Liver (tissue), 9 donors: ENCODE results near the gene RPGRIP1. TPM values are rescaled to one million over a fixed set of nuclear protein-coding genes. Genes with fewer than 3 reads are reported as not detected.
A peak's percentile ranks its signal among the peaks of the same experiment; 100 is the strongest.
"Not testable (repeated sequence)": the region's sequence is repeated elsewhere in the genome, so short reads cannot be mapped to it uniquely, and the experiment has no call there.

ENCODE experiments used
- DNase-seq: peaks from one replicate; pipeline ENCODE4 v3.0.0-alpha.2; 2017; ENCODE audit warnings: low spot score
- H3K27ac ChIP-seq, 2 donors: one replicate each; pipeline ENCODE4 v1.7.0; 2013; ENCODE audit warnings: inconsistent platforms in 2 of 2, low read length in 2 of 2, control low read depth in 1 of 2, low read depth in 1 of 2, mild to moderate bottlenecking in 1 of 2
- H3K27me3 ChIP-seq, 4 donors: one replicate each; pipeline versions ENCODE4 v1.6.1 to v1.7.0; 2013; ENCODE audit warnings: low read length in 3 of 4, inconsistent platforms in 1 of 4, mild to moderate bottlenecking in 1 of 4, moderate library complexity in 1 of 4; ENCODE audit not compliant: control insufficient read depth in 4 of 4, insufficient read depth in 4 of 4
- H3K36me3 ChIP-seq, 4 donors: one replicate each; pipeline versions ENCODE4 v1.6.1 to v1.7.0; 2013; ENCODE audit warnings: low read length in 3 of 4, mild to moderate bottlenecking in 3 of 4, low read depth in 1 of 4, moderate library complexity in 1 of 4; ENCODE audit not compliant: control insufficient read depth in 4 of 4, insufficient read depth in 3 of 4
- H3K4me1 ChIP-seq, 4 donors: one replicate each; pipeline versions ENCODE4 v1.6.1 to v1.7.0; 2013; ENCODE audit warnings: low read length in 3 of 4, mild to moderate bottlenecking in 3 of 4, moderate library complexity in 1 of 4; ENCODE audit not compliant: control insufficient read depth in 4 of 4, insufficient read depth in 4 of 4
- H3K4me3 ChIP-seq, 3 donors: one replicate each; pipeline versions ENCODE4 v1.6.1 to v1.7.0; 2013; ENCODE audit warnings: low read length in 3 of 3, control low read depth in 1 of 3, low read depth in 1 of 3, mild to moderate bottlenecking in 1 of 3
- H3K9ac ChIP-seq, 2 donors: one replicate each; pipeline ENCODE4 v1.7.0; 2013; ENCODE audit warnings: low read length in 2 of 2, mild to moderate bottlenecking in 2 of 2, moderate library complexity in 2 of 2, control low read depth in 1 of 2, low read depth in 1 of 2
- H3K9me3 ChIP-seq, 4 donors: one replicate each; pipeline versions ENCODE4 v1.6.1 to v1.7.0; 2013; ENCODE audit warnings: low read length in 3 of 4; ENCODE audit not compliant: control insufficient read depth in 4 of 4
- EGR1 ChIP-seq, 2 donors: IDR thresholded peaks; 2 replicates each; pipeline ENCODE4 v1.6.1; 2016 to 2018; ENCODE audit warnings: antibody characterized with exemption in 2 of 2, low read depth in 2 of 2
- FOXA1 ChIP-seq: IDR thresholded peaks from 2 replicates; pipeline ENCODE4 v1.6.1; 2016; ENCODE audit warnings: antibody characterized with exemption
- GABPA ChIP-seq, 2 donors: IDR thresholded peaks in 1 of 2; conservative IDR thresholded peaks in 1 of 2; 2 replicates each; pipeline ENCODE4 v1.6.1; 2016; ENCODE audit warnings: antibody characterized with exemption in 2 of 2, mild to moderate bottlenecking in 1 of 2, moderate library complexity in 1 of 2
- HNF4A ChIP-seq, 2 donors: conservative IDR thresholded peaks; 2 replicates each; pipeline ENCODE4 v1.6.1; 2016; ENCODE audit warnings: antibody characterized with exemption in 2 of 2, mild to moderate bottlenecking in 2 of 2
- HNF4G ChIP-seq: IDR thresholded peaks from 2 replicates; pipeline ENCODE4 v1.6.1; 2016; ENCODE audit warnings: antibody characterized with exemption
- JUND ChIP-seq, 2 donors: IDR thresholded peaks; 2 replicates each; pipeline ENCODE4 v1.6.1; 2016; ENCODE audit warnings: antibody characterized with exemption in 2 of 2
- NR2F2 ChIP-seq: IDR thresholded peaks from 2 replicates; pipeline ENCODE4 v1.6.1; 2016; ENCODE audit warnings: antibody characterized with exemption
- RXRA ChIP-seq, 2 donors: IDR thresholded peaks; 2 replicates each; pipeline ENCODE4 v1.6.1; 2017 to 2018; ENCODE audit warnings: antibody characterized with exemption in 2 of 2, mild to moderate bottlenecking in 1 of 2
- SP1 ChIP-seq: IDR thresholded peaks from 2 replicates; pipeline ENCODE4 v1.6.1; 2018; ENCODE audit warnings: antibody characterized with exemption, mild to moderate bottlenecking
- WGBS: extraction: QIAGEN DNeasy Blood & Tissue Kit; methylation state at CpG from one replicate; pipeline ENCODE4 v1.1.7; 2013; 5-methylcytosine and 5-hydroxymethylcytosine counted together
- polyA plus RNA-seq, 2 donors: library from polyadenylated mRNA; stranded (reverse) in 1 of 2; unstranded in 1 of 2; fragments of 200-250 nt in 1 of 2; fragments of >200 nt in 1 of 2; fragmentation: Nextera tagmentation in 1 of 2; extraction: Ambion mirVana in 1 of 2; gene quantifications; one replicate each; pipeline versions ENCODE4 v1.2.1 to v1.2.3, GENCODE V29; 2013 to 2015
- total RNA-seq, 2 donors: library from RNA; depleted of rRNA; stranded (reverse); fragments of >200 nt; gene quantifications; one replicate each; pipeline ENCODE4 v1.2.3, GENCODE V29; 2014
- TF ChIP-seq, protein P1 (sequence below): IDR thresholded peaks from 2 replicates; pipeline ENCODE4 v1.6.1; 2016; ENCODE audit warnings: antibody characterized with exemption
- TF ChIP-seq, protein P2 (sequence below): IDR thresholded peaks from 2 replicates; pipeline ENCODE4 v1.6.1; 2016; ENCODE audit warnings: antibody characterized with exemption, mild to moderate bottlenecking
- TF ChIP-seq, protein P3 (sequence below): IDR thresholded peaks from 2 replicates; pipeline ENCODE4 v1.6.1; 2016; ENCODE audit warnings: antibody characterized with exemption
- TF ChIP-seq, protein P4 (sequence below): fragments of 150-350 bp; IDR thresholded peaks from 2 replicates; pipeline ENCODE4 v1.5.1; 2017; ENCODE audit warnings: improper control_type of control experiment, low read depth, low read length; ENCODE audit not compliant: missing input control
- donor health status: healthy.
- donor health status: healthy.
- donor health status: healthy.
- donor health status: healthy.
- donor health status: healthy.

The RPGRIP1 gene
- total and polyA plus RNA-seq, 4 donors: 0.27 to 1.3 (median 0.40) TPM

DNA sequence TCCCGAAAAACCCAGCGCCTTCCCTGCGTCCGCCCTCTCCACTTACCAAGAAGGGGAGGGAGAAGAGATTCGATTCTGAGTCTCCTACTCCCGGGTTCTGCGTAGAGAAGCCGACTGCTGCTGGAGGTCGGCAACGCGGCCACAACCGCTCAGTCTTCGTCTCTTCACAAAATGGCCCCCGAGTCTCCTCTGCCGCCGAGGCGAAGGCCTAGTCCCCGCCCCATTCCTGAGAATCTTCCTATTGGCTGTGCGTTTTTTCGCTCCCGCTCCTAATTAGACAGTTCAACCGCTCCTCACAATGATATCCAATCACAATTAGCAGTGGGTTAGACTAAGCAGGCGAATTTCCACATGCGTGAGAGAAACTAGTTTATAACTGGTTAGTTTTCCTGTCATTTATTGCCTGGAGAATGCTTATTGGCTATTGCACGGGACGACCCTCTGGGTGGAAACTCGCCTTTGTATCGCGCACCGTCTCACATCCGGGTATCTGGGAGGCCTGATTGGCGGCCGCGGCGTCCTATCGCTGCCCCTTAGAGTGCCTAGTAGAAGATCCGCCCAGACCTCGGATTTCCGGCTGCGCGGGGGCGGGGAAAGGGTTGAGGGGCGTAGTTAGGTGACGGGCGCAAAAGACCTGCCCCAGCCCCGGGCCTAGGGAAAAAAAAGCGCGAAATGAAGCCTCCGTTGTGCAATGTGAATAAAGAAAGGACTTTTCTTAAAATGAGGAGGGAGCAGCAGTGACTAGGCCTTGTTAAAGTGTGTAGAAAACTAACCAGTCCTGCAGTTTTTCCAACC lies 10.4 kb upstream of the RPGRIP1 start, which contains the start of gene HNRNPC (continued):
- peak; percentile 63 for TF ChIP-seq NR2F2

DNA sequence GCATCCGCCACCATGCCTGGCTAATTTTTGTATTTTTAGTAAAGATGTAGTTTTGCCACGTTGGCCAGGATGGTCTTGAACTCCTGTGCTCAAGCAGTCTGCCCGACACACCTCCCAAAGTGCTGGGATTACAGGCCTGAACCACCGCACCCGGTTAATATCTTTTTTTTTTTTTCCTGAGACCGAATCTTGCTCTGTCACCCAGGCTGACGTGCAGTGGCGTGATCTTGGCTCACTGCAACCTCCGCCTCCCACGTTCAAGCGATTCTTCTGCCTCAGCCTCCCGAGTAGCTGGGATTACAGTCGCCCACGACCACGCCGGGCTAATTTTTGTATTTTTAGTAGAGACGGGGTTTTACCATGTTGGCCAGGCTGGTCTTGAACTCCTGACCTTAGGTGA lies 7.2 kb upstream of the RPGRIP1 start:
- H3K9me3 ChIP-seq, H3K27ac ChIP-seq, H3K27me3 ChIP-seq, H3K4me3 ChIP-seq, DNase-seq, H3K36me3 ChIP-seq, H3K4me1 ChIP-seq, H3K9ac ChIP-seq: not testable (repeated sequence)
- 95% methylated on average over 17 of the region's 17 CpGs for WGBS

DNA sequence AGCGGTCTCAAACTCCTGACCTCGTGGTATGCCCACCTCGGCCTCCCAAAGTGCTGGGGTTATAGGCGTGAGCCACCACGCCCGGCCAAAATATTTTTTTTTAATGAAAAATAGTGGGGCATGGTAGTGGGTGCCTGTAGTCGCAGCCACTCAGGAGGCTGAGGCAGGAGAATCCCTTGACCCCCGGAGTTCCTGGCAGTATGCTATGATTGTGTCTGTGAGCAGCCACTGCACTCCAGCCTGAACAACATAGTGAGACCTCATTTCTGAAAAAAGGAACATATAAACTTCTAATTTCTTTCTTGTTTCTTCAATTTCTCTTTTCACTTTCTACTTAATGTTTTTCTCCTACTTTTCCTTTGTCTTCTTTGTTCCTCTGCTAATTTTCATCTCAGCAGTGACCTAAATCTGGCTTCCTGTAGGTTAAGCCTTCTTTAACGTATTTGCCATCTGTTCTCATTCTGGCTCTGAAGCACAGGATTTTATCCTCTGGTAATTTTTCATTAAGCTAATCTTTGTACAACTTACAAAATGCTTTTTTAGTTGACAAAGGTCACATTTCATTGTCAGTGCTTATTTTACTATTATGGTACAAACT lies 4.5 kb upstream of the RPGRIP1 start:
- H3K4me3 ChIP-seq: no peak overlapping the region
- WGBS: 87% methylated on average over 9 of the region's 9 CpGs
- no peak for DNase-seq
- no peaks in the 10 kb centered on the region for H3K27me3 ChIP-seq
- H3K9me3 ChIP-seq: no peaks in the 10 kb centered on the region
- H3K4me1 ChIP-seq: no peaks in the 10 kb centered on the region
- TF ChIP-seq, protein P1, sequence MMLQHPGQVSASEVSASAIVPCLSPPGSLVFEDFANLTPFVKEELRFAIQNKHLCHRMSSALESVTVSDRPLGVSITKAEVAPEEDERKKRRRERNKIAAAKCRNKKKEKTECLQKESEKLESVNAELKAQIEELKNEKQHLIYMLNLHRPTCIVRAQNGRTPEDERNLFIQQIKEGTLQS: no peak
- TF ChIP-seq FOXA1 (no peak), EGR1 (IDR thresholded peaks at IDR 0.05; ENCODE audit: low read depth in 2 of 2) (no peak), GABPA (IDR thresholded peaks at IDR 0.05 in 1 of 2, conservative IDR thresholded peaks at IDR 0.05 in 1 of 2) (no peak), HNF4G (no peak), JUND (IDR thresholded peaks at IDR 0.05) (no peak), RXRA (IDR thresholded peaks at IDR 0.05) (no peak), HNF4A (conservative IDR thresholded peaks at IDR 0.05) (no peak), SP1 (no peak)
- TF ChIP-seq, protein P2, sequence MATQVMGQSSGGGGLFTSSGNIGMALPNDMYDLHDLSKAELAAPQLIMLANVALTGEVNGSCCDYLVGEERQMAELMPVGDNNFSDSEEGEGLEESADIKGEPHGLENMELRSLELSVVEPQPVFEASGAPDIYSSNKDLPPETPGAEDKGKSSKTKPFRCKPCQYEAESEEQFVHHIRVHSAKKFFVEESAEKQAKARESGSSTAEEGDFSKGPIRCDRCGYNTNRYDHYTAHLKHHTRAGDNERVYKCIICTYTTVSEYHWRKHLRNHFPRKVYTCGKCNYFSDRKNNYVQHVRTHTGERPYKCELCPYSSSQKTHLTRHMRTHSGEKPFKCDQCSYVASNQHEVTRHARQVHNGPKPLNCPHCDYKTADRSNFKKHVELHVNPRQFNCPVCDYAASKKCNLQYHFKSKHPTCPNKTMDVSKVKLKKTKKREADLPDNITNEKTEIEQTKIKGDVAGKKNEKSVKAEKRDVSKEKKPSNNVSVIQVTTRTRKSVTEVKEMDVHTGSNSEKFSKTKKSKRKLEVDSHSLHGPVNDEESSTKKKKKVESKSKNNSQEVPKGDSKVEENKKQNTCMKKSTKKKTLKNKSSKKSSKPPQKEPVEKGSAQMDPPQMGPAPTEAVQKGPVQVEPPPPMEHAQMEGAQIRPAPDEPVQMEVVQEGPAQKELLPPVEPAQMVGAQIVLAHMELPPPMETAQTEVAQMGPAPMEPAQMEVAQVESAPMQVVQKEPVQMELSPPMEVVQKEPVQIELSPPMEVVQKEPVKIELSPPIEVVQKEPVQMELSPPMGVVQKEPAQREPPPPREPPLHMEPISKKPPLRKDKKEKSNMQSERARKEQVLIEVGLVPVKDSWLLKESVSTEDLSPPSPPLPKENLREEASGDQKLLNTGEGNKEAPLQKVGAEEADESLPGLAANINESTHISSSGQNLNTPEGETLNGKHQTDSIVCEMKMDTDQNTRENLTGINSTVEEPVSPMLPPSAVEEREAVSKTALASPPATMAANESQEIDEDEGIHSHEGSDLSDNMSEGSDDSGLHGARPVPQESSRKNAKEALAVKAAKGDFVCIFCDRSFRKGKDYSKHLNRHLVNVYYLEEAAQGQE: no peak
- TF ChIP-seq, protein P3, sequence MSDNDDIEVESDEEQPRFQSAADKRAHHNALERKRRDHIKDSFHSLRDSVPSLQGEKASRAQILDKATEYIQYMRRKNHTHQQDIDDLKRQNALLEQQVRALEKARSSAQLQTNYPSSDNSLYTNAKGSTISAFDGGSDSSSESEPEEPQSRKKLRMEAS: no peak
- TF ChIP-seq, protein P4, sequence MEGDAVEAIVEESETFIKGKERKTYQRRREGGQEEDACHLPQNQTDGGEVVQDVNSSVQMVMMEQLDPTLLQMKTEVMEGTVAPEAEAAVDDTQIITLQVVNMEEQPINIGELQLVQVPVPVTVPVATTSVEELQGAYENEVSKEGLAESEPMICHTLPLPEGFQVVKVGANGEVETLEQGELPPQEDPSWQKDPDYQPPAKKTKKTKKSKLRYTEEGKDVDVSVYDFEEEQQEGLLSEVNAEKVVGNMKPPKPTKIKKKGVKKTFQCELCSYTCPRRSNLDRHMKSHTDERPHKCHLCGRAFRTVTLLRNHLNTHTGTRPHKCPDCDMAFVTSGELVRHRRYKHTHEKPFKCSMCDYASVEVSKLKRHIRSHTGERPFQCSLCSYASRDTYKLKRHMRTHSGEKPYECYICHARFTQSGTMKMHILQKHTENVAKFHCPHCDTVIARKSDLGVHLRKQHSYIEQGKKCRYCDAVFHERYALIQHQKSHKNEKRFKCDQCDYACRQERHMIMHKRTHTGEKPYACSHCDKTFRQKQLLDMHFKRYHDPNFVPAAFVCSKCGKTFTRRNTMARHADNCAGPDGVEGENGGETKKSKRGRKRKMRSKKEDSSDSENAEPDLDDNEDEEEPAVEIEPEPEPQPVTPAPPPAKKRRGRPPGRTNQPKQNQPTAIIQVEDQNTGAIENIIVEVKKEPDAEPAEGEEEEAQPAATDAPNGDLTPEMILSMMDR: no peak
- H3K27ac ChIP-seq: no peak overlapping the region
- no peaks in the 10 kb centered on the region for H3K36me3 ChIP-seq
- no peak overlapping the region for H3K9ac ChIP-seq
